KOPT-K1 (cell line): ENCODE measurements around the gene ITPRIP.

Experiments
- H3K27ac ChIP-seq: fragments of 200-600 bp; sonication (generic); 2 replicates; pipeline ENCODE4 v1.5.1; 2016; ENCODE audit warnings: antibody characterized with exemption, mild to moderate bottlenecking, low read depth, low read length; ENCODE audit not compliant: poor library complexity, severe bottlenecking
- H3K36me3 ChIP-seq: fragments of 200-600 bp; sonication (generic); 2 replicates; pipeline ENCODE4 v1.5.1; 2017; ENCODE audit warnings: antibody characterized with exemption, mild to moderate bottlenecking, low read length, moderate library complexity; ENCODE audit not compliant: insufficient read depth
- H3K9me3 ChIP-seq: fragments of 200-600 bp; sonication (generic); 2 replicates; pipeline ENCODE4 v1.5.1; 2017; ENCODE audit warnings: antibody characterized with exemption, low read length, mild to moderate bottlenecking; ENCODE audit not compliant: insufficient read depth, poor library complexity, severe bottlenecking

ITPRIP gene

GRCh38 chr10:104349623-104350126 lies 11.4 kb upstream of the ITPRIP start:
- H3K27ac ChIP-seq = no peak overlapping the region
- H3K36me3 ChIP-seq = no peaks in the 10 kb centered on the region
- no peaks in the 10 kb centered on the region for H3K9me3 ChIP-seq

GRCh38 chr10:104348601-104349000 lies 10.3 kb upstream of the ITPRIP start:
- no peaks in the 10 kb centered on the region for H3K36me3 ChIP-seq
- no peaks in the 10 kb centered on the region for H3K9me3 ChIP-seq
- H3K27ac ChIP-seq = no peak overlapping the region

DNA sequence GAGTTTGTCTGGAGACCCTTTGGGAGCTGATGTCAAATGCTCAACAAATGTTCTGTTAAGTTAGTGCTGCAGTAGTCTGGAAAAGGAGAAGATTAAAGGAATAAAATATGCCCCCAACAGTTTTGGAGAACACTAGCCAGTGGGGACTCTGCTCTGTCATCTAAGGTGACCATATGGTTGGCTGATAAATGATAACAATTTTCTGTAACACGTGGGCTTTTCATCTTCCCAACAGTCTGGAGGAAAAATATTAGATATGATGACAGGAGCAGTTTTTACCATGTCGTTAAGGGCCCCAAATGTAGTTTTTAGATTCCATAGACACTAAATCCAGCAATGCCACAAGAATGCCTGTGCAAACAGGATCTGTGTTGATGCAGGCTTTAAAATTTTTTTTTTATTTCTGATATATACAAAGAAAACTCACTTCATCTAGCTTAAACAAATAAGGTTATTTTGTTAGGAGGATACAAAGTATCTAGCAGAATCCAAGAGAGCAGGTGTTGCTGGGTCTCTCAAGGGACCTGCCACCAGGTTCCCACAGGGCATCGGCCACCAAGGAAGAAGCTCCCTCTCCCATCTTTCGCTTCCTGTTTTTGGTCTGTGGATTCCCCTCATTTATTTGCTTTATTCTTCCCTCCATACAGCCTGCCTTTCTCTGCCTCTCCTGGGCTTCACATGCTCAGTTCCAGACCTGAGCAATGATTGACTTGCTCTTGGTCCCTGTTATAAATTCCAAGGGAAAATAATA lies 9.2 kb upstream of the ITPRIP start:
- Histone ChIP-seq H3K36me3 (no peaks in the 10 kb centered on the region), H3K9me3 (no peaks in the 10 kb centered on the region), H3K27ac (no peak overlapping the region)

DNA sequence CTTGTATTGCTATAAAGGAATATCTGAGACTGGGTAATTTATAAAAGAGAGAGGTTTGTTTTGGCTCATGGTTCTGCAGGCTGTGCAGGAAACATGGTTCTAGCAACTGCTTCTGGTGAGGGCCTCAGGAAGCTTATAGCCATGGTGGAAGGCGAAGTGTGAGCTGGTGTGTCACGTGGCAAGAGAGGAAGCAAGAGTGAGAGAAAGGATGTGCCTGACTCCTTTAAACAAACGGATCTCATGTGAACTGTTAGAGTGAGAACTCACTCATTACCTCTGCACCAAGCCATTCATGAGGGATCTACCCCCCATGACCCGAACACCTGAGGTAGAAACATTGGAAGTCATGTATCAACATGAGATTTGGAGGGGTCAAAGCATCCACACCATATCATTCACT lies 7.7 kb upstream of the ITPRIP start:
- no peak overlapping the region for H3K27ac ChIP-seq
- H3K36me3 ChIP-seq = no peaks in the 10 kb centered on the region

DNA sequence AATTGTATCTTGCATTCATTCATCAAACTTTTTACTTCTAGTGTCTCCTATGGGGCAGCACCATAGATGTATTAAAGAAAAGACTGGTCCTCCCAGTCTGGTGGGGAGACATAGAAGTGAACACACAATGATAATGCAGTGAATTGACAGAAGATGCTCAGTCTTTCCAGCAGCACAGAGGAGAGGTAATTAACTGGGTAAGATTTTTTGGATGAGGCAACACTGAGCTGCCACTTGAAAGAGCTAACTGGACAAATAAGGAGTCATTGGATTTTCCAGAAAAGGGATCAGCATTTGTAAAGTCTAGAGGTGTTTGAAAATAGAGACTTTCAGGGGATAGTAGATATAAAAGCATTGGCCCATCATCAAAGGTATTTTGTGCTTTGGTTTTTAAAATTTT lies 7.2 kb upstream of the ITPRIP start:
- H3K27ac ChIP-seq = no peak overlapping the region
- no peaks in the 10 kb centered on the region for H3K36me3 ChIP-seq
- H3K9me3 ChIP-seq = no peaks in the 10 kb centered on the region

More for the DNA sequence above, 7.7 kb upstream of the ITPRIP start:
- H3K9me3 ChIP-seq = no peaks in the 10 kb centered on the region

DNA sequence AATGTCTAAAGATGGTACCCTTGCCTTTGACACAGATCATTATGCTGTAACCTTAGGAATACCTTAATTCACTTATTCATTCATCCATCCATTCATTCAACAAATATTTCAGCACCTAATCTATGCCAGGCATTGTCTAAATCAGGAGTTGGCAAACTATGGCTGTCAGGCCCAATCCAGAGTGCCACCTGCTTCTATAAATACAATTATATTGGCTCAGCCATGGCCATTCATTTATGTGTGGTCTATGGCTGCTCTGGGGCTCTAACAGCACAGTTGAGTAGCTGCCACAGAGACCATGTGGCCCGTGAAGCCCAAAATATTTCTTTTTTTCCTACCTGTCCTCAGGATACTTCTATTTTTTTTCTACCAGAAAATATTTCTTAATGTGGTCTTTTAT lies 6.0 kb upstream of the ITPRIP start:
- Histone ChIP-seq H3K36me3 (no peaks in the 10 kb centered on the region), H3K27ac (no peak overlapping the region), H3K9me3 (no peaks in the 10 kb centered on the region)

DNA sequence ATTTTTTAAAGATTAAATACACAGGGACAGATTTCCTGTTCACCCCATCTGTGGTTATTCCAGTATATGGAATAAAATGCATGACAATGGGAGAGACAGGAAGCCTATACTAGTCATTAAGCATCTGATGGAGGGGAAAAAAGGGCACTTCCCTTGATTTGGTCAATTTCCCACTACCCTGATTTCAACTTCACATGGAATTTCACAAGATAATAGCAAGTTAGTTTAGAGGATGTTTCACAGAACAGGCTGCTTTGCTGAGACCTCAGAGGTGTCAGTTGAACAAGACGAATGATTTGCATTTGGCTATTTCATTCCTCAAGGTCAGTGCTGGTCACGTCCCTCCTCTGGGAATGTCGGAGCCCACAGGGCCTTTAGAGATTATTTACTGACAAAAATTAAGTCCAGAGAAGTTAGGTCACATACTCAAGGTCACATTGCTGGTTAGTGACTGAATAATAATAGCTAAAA lies 4.7 kb upstream of the ITPRIP start:
- H3K9me3 ChIP-seq = no peaks in the 10 kb centered on the region
- H3K27ac ChIP-seq = no peak overlapping the region
- no peaks in the 10 kb centered on the region for H3K36me3 ChIP-seq

DNA sequence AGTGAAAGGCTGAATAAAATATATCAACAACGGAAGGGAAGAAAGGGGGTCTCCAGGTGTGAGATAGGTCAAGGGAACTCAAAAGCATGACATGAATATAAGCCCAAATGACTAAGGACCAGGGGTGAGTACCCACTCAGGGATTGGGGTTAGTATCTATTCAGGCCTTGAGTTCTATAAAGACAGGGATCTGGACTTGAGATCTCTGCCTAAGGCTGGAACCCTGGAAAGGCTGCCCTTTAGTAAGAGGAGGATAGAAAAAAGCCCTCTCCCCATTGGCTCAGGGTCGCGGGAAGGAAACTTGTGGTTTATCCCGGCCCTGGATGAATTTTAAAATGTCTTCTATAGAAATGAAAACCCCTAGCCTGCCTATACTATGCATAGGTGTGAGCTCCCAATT lies 2.4 kb upstream of the ITPRIP start:
- Histone ChIP-seq H3K9me3 (no peaks in the 10 kb centered on the region), H3K36me3 (no peaks in the 10 kb centered on the region), H3K27ac (no peak overlapping the region)

DNA sequence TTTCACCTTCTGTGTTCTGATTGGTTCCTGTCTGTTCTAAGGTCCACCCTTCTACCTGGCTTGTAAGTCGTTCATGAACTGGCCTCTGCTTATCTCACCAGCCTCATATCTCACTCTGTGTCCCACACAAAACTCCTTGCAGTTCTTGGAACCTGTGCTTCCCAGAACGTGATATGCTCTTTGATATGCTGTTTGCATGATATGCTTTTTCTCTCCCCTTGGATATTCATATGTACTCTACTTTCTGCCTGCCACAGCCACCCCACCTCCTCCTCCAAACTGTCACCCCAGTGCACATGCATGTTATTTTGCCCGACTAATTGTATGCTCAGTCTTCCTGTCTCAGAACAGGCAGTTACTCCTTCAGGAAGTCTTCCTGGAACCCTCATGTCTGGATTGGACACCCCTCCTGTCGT lies 1.9 kb upstream of the ITPRIP start:
- H3K9me3 ChIP-seq = no peaks in the 10 kb centered on the region

GRCh38 chr10:104339469-104340110 lies 1.3 kb upstream of the ITPRIP start:
- Histone ChIP-seq H3K9me3 (no peaks in the 10 kb centered on the region), H3K27ac (no peak overlapping the region), H3K36me3 (no peaks in the 10 kb centered on the region)

More for the DNA sequence above, 1.9 kb upstream of the ITPRIP start:
- H3K27ac ChIP-seq = no peak overlapping the region
- H3K36me3 ChIP-seq = no peaks in the 10 kb centered on the region

- Histone ChIP-seq H3K9me3 (no peaks in the 10 kb centered on the region), H3K36me3 (no peaks in the 10 kb centered on the region), H3K27ac (peak overlapping the region; percentile 86)
Measured at GRCh38 chr10:104337521-104337984, 712 bp downstream of the ITPRIP start.

DNA sequence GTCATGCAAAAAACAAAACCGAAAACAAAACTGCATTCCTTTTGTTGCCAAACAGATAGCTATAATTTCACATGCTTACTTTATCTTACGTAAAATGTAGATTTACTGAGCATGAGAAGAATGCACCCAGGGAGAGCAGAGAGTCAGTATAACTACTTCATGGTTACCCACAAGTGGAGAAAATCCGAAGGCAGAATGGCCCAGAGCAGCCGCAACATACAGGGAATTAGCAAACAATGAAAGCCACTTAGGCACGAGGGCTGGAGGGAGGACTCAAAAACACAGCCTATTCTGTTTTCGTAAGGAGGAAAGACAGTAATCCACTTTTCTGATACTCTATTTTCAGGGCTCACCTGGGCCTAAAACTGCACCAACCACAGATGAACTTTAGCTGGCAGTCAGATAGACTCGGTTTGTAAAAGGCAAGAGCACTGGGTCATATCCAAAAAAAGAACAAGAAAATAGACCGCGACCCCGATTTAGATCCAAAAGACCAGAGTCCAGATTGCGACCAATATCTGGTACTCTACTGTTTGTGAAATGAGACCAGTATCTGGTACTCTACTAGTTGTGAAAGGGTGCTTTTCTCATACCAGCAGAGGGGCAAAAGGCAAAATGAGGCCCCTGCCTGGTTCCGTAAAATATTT lies 1.3 kb downstream of the ITPRIP start:
- Histone ChIP-seq H3K9me3 (no peaks in the 10 kb centered on the region), H3K36me3 (no peaks in the 10 kb centered on the region), H3K27ac (no peak overlapping the region)

DNA sequence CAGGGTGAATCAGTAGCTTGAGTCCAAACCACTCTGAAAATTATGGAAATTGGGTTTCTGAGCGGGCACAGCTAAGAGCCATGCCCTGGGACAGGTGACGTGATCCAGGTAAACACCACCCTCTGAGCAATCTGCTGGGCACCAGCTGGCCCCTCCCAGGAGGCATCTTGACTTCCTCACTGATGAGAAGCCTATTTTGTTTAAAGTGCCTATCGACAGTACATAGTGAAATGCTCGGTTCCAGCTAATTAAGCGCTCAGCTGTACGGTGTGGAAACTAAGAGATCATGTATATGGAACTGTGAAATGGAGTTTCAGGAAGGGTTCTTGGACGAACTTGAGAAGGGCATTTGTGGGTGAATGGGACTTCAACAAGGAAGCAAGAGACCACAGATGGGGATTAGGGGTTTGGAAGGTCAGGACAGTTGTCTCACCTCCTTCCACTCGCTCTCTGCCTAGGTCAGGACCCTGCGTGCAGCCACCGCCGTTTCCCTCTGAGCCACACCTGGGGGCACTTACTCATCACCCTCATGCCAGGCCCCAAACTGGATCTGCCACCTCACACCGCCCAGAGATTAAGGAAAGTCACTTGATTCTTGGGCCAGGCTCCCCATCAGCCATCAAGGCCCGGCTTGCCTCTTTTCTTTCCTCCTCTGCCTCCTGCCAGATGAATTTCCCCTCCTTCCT lies 3.2 kb downstream of the ITPRIP start:
- Histone ChIP-seq H3K9me3 (no peaks in the 10 kb centered on the region), H3K36me3 (no peaks in the 10 kb centered on the region), H3K27ac (no peak overlapping the region)

GRCh38 chr10:104334561-104334960 lies 3.7 kb downstream of the ITPRIP start:
- Histone ChIP-seq H3K9me3 (no peaks in the 10 kb centered on the region), H3K36me3 (no peaks in the 10 kb centered on the region), H3K27ac (no peak overlapping the region)
